GM23338 (cell line): ENCODE measurements around the gene VWDE. TPM values are rescaled to one million over a fixed set of nuclear protein-coding genes. Genes with fewer than 3 reads are reported as not detected.

Source experiments
- ATAC-seq: fragments of 200-7000 bp; cut with Tn5 transposase; 3 replicates; pipeline ENCODE4 v1.9.1; 2020
- DNase-seq: peaks from one replicate; pipeline ENCODE4 v3.0.0-alpha.2; 2015; ENCODE audit warnings: low spot score
- H2AFZ ChIP-seq: fragments of 200-600 bp; sonication (generic); 2 replicates; pipeline ENCODE4 v1.8.0; 2016; ENCODE audit warnings: antibody characterized with exemption, mild to moderate bottlenecking, moderate library complexity
- H3F3A ChIP-seq: fragments of 200-600 bp; sonication (generic); replicated peaks from 2 replicates; pipeline ENCODE4 v1.8.0; 2017; ENCODE audit warnings: antibody characterized with exemption, mixed run types, low read depth
- H3K27ac ChIP-seq: fragments of 200-600 bp; sonication (generic); 2 replicates; pipeline ENCODE4 v1.6.1; 2016; ENCODE audit warnings: low read depth
- H3K27me3 ChIP-seq: fragments of 200-600 bp; sonication (generic); 2 replicates; pipeline ENCODE4 v1.8.0; 2016; ENCODE audit warnings: mild to moderate bottlenecking, mixed run types, moderate library complexity; ENCODE audit not compliant: insufficient read depth
- H3K36me3 ChIP-seq: fragments of 200-600 bp; sonication (generic); 2 replicates; pipeline ENCODE4 v1.8.0; 2016; ENCODE audit warnings: mild to moderate bottlenecking; ENCODE audit not compliant: insufficient read depth
- H3K4me1 ChIP-seq: fragments of 200-600 bp; sonication (generic); 2 replicates; pipeline ENCODE4 v1.8.0; 2016; ENCODE audit warnings: mild to moderate bottlenecking, moderate library complexity; ENCODE audit not compliant: insufficient read depth
- H3K4me2 ChIP-seq: fragments of 200-600 bp; sonication (generic); 2 replicates; pipeline ENCODE4 v1.7.1; 2017; ENCODE audit warnings: mixed run types
- H3K4me3 ChIP-seq: fragments of 200-600 bp; sonication (generic); 2 replicates; pipeline ENCODE4 v1.6.1; 2016; ENCODE audit warnings: mixed run types
- H3K79me2 ChIP-seq: fragments of 200-600 bp; sonication (generic); replicated peaks from 2 replicates; pipeline ENCODE4 v1.8.0; 2017; ENCODE audit warnings: mild to moderate bottlenecking; ENCODE audit not compliant: insufficient read depth
- H3K9me2 ChIP-seq: fragments of 200-600 bp; sonication (generic); 2 replicates; pipeline ENCODE4 v1.8.0; 2017; ENCODE audit not compliant: insufficient read depth
- H4K20me1 ChIP-seq: fragments of 200-600 bp; sonication (generic); replicated peaks from 2 replicates; pipeline ENCODE4 v1.8.0; 2017; ENCODE audit warnings: mild to moderate bottlenecking; ENCODE audit not compliant: insufficient read depth
- H3K27ac Mint-ChIP-seq: 2 replicates; pipeline ENCODE4 v1.8.0; 2020; ENCODE audit warnings: inconsistent platforms, mild to moderate bottlenecking, moderate library complexity, mixed read lengths
- H3K27me3 Mint-ChIP-seq: 3 replicates; pipeline ENCODE4 v1.8.0; 2022; ENCODE audit warnings: low read depth, mild to moderate bottlenecking, moderate library complexity, mixed read lengths, inconsistent platforms; ENCODE audit not compliant: insufficient read depth, poor library complexity
- H3K36me3 Mint-ChIP-seq: 3 replicates; pipeline ENCODE4 v1.8.0; 2021; ENCODE audit warnings: low read depth, mild to moderate bottlenecking, inconsistent platforms, moderate library complexity, mixed read lengths
- H3K4me1 Mint-ChIP-seq: 3 replicates; pipeline ENCODE4 v1.8.0; 2020; ENCODE audit warnings: mild to moderate bottlenecking, inconsistent platforms, mixed read lengths
- H3K4me3 Mint-ChIP-seq: 3 replicates; pipeline ENCODE4 v1.8.0; 2021; ENCODE audit warnings: moderate library complexity, mild to moderate bottlenecking, inconsistent platforms, mixed read lengths
- H3K9me3 Mint-ChIP-seq: 3 replicates; pipeline ENCODE4 v1.8.0; 2020; ENCODE audit warnings: moderate library complexity, mild to moderate bottlenecking, inconsistent platforms, mixed read lengths
- CREB1 ChIP-seq: fragments of 250-450 bp; sonication (Bioruptor Pico); IDR thresholded peaks from 2 replicates; pipeline ENCODE4 v1.5.0; 2020; ENCODE audit warnings: low read depth, mild to moderate bottlenecking, moderate library complexity
- EZH2 ChIP-seq: fragments of 200-600 bp; sonication (generic); IDR thresholded peaks from one replicate; pipeline ENCODE4 v1.8.0; 2017; ENCODE audit warnings: antibody characterized with exemption, mild to moderate bottlenecking, low read depth; ENCODE audit not compliant: unreplicated experiment
- EZH2phosphoT487 ChIP-seq: fragments of 200-600 bp; sonication (generic); IDR thresholded peaks from one replicate; pipeline ENCODE4 v1.8.1; 2018; ENCODE audit warnings: antibody characterized with exemption; ENCODE audit not compliant: unreplicated experiment
- JUNB ChIP-seq: IDR thresholded peaks from one replicate; pipeline ENCODE4 v1.6.1; 2016; ENCODE audit warnings: antibody characterized with exemption; ENCODE audit not compliant: unreplicated experiment
- NANOG ChIP-seq: IDR thresholded peaks from 2 replicates; pipeline ENCODE4 v1.6.1; 2016; ENCODE audit warnings: antibody characterized with exemption, borderline replicate concordance
- STAT1 ChIP-seq: IDR thresholded peaks from one replicate; pipeline ENCODE4 v1.6.1; 2016; ENCODE audit warnings: antibody characterized with exemption; ENCODE audit not compliant: unreplicated experiment
- ZNF114 ChIP-seq: fragments of 250-450 bp; sonication (Bioruptor Pico); IDR thresholded peaks from 2 replicates; pipeline ENCODE4 v1.5.0; 2020; ENCODE audit warnings: mild to moderate bottlenecking, moderate library complexity
- ZNF331 ChIP-seq: fragments of 250-450 bp; sonication (Bioruptor Pico); IDR thresholded peaks from 2 replicates; pipeline ENCODE4 v1.5.0; 2020; ENCODE audit warnings: low read depth, mild to moderate bottlenecking, moderate library complexity
- polyA plus RNA-seq: library from polyadenylated mRNA; unstranded; fragments of >200 nt; fragmentation: Nextera tagmentation; extraction: Ambion mirVana; gene quantifications from 2 replicates; pipeline ENCODE4 v1.2.1, GENCODE V29; 2016
- total RNA-seq: library from RNA; depleted of rRNA; stranded (reverse); fragments of >200 nt; shearing (Covaris generic); gene quantifications from 2 replicates; pipeline ENCODE4 v1.2.3, GENCODE V29; 2014
- TF ChIP-seq, protein P1 (sequence below): fragments of 250-450 bp; sonication (Bioruptor Pico); IDR thresholded peaks from 2 replicates; pipeline ENCODE4 v1.5.0; 2020; ENCODE audit warnings: mild to moderate bottlenecking, moderate library complexity
- TF ChIP-seq, protein P2 (sequence below): IDR thresholded peaks from one replicate; pipeline ENCODE4 v1.6.1; 2018; ENCODE audit warnings: antibody characterized with exemption; ENCODE audit not compliant: unreplicated experiment
- TF ChIP-seq, protein P3 (sequence below): IDR thresholded peaks from 2 replicates; pipeline ENCODE4 v1.6.1; 2016; ENCODE audit warnings: antibody characterized with exemption

The VWDE gene
- total and polyA plus RNA-seq, 2 experiments from 2014 or later = 24.6 to 45.5 TPM

DNA sequence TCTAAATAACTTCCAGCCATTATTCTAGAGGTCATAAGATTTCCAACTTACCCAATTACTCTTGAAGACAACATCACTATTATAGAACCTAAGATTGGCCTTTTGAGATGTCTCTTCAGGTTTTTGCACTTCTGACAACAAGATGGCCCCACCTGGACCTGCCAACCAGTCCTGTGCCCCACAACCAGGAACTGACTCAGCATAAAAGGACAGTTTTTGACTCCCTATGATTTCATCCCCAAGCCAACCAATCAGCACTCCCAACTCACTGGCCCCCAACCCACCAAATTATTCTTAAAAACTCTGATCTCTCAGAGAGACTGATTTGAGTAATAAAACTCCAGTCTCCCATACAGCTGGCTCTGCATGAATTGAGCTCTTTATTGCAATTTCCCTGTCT lies 98.2 kb downstream of the VWDE start (continued):
- TF ChIP-seq, protein P1, sequence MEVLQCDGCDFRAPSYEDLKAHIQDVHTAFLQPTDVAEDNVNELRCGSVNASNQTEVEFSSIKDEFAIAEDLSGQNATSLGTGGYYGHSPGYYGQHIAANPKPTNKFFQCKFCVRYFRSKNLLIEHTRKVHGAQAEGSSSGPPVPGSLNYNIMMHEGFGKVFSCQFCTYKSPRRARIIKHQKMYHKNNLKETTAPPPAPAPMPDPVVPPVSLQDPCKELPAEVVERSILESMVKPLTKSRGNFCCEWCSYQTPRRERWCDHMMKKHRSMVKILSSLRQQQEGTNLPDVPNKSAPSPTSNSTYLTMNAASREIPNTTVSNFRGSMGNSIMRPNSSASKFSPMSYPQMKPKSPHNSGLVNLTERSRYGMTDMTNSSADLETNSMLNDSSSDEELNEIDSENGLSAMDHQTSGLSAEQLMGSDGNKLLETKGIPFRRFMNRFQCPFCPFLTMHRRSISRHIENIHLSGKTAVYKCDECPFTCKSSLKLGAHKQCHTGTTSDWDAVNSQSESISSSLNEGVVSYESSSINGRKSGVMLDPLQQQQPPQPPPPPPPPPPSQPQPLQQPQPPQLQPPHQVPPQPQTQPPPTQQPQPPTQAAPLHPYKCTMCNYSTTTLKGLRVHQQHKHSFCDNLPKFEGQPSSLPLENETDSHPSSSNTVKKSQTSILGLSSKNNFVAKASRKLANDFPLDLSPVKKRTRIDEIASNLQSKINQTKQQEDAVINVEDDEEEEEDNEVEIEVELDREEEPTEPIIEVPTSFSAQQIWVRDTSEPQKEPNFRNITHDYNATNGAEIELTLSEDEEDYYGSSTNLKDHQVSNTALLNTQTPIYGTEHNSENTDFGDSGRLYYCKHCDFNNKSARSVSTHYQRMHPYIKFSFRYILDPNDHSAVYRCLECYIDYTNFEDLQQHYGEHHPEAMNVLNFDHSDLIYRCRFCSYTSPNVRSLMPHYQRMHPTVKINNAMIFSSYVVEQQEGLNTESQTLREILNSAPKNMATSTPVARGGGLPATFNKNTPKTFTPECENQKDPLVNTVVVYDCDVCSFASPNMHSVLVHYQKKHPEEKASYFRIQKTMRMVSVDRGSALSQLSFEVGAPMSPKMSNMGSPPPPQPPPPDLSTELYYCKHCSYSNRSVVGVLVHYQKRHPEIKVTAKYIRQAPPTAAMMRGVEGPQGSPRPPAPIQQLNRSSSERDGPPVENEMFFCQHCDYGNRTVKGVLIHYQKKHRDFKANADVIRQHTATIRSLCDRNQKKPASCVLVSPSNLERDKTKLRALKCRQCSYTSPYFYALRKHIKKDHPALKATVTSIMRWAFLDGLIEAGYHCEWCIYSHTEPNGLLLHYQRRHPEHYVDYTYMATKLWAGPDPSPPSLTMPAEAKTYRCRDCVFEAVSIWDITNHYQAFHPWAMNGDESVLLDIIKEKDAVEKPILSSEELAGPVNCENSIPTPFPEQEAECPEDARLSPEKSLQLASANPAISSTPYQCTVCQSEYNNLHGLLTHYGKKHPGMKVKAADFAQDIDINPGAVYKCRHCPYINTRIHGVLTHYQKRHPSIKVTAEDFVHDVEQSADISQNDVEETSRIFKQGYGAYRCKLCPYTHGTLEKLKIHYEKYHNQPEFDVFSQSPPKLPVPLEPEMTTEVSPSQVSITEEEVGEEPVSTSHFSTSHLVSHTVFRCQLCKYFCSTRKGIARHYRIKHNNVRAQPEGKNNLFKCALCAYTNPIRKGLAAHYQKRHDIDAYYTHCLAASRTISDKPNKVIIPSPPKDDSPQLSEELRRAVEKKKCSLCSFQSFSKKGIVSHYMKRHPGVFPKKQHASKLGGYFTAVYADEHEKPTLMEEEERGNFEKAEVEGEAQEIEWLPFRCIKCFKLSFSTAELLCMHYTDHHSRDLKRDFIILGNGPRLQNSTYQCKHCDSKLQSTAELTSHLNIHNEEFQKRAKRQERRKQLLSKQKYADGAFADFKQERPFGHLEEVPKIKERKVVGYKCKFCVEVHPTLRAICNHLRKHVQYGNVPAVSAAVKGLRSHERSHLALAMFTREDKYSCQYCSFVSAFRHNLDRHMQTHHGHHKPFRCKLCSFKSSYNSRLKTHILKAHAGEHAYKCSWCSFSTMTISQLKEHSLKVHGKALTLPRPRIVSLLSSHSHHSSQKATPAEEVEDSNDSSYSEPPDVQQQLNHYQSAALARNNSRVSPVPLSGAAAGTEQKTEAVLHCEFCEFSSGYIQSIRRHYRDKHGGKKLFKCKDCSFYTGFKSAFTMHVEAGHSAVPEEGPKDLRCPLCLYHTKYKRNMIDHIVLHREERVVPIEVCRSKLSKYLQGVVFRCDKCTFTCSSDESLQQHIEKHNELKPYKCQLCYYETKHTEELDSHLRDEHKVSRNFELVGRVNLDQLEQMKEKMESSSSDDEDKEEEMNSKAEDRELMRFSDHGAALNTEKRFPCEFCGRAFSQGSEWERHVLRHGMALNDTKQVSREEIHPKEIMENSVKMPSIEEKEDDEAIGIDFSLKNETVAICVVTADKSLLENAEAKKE (CRISPR knock-in tag) = no peak

DNA sequence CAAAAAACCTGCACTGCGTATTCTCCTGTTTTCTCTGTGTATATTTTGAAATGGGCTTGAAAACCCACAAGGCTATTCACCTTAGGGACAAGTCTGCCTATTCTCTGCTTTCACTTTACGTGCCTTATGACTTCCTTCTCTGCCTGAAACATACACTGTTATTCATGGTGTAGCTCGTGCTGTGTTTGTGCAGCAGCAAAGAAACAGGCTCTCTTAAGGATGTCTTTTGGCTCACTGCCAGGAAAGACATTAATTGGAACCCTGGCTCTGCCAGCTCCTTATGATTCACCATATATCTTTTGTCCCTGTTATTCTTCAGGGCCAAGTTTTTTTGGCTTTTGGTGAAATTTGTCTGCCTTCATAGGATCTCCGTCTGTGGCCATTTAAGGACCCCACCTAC lies 100.2 kb downstream of the VWDE start:
- H3K79me2 ChIP-seq = no peaks in the 10 kb centered on the region
- no peak for TF ChIP-seq NANOG
- no peak for TF ChIP-seq JUNB
- TF ChIP-seq ZNF331 (CRISPR knock-in tag) = no peak
- TF ChIP-seq EZH2phosphoT487 = no peak
- TF ChIP-seq CREB1 (CRISPR knock-in tag) = no peak
- no peak for TF ChIP-seq STAT1
- TF ChIP-seq EZH2 = no peak
- TF ChIP-seq, protein P2, sequence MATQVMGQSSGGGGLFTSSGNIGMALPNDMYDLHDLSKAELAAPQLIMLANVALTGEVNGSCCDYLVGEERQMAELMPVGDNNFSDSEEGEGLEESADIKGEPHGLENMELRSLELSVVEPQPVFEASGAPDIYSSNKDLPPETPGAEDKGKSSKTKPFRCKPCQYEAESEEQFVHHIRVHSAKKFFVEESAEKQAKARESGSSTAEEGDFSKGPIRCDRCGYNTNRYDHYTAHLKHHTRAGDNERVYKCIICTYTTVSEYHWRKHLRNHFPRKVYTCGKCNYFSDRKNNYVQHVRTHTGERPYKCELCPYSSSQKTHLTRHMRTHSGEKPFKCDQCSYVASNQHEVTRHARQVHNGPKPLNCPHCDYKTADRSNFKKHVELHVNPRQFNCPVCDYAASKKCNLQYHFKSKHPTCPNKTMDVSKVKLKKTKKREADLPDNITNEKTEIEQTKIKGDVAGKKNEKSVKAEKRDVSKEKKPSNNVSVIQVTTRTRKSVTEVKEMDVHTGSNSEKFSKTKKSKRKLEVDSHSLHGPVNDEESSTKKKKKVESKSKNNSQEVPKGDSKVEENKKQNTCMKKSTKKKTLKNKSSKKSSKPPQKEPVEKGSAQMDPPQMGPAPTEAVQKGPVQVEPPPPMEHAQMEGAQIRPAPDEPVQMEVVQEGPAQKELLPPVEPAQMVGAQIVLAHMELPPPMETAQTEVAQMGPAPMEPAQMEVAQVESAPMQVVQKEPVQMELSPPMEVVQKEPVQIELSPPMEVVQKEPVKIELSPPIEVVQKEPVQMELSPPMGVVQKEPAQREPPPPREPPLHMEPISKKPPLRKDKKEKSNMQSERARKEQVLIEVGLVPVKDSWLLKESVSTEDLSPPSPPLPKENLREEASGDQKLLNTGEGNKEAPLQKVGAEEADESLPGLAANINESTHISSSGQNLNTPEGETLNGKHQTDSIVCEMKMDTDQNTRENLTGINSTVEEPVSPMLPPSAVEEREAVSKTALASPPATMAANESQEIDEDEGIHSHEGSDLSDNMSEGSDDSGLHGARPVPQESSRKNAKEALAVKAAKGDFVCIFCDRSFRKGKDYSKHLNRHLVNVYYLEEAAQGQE = no peak
- TF ChIP-seq ZNF114 (CRISPR knock-in tag) = no peak
- TF ChIP-seq, protein P3, sequence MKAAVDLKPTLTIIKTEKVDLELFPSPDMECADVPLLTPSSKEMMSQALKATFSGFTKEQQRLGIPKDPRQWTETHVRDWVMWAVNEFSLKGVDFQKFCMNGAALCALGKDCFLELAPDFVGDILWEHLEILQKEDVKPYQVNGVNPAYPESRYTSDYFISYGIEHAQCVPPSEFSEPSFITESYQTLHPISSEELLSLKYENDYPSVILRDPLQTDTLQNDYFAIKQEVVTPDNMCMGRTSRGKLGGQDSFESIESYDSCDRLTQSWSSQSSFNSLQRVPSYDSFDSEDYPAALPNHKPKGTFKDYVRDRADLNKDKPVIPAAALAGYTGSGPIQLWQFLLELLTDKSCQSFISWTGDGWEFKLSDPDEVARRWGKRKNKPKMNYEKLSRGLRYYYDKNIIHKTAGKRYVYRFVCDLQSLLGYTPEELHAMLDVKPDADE = no peak

More for the DNA sequence above, 100.2 kb downstream of the VWDE start:
- Histone ChIP-seq H3K36me3 (no peaks in the 10 kb centered on the region), H4K20me1 (no peaks in the 10 kb centered on the region), H3K4me2 (no peak overlapping the region), H3K27ac (no peak overlapping the region), H3K4me1 (peaks cover 4% of the 10 kb centered on the region; the same call in 1 of the 2 replicates), H3K4me3 (no peak overlapping the region), H3K27me3 (no peaks in the 10 kb centered on the region), H3K9me2 (peaks cover 4% of the 10 kb centered on the region), H3F3A (no peaks in the 10 kb centered on the region), H2AFZ (no peak overlapping the region)
- peaks cover 13% of the 10 kb centered on the region; the same call in 2 of the 3 replicates for H3K9me3 Mint-ChIP-seq
- peaks cover 28% of the 10 kb centered on the region for H3K36me3 Mint-ChIP-seq
- H3K27ac Mint-ChIP-seq = no peak overlapping the region
- peaks cover 4% of the 10 kb centered on the region for H3K4me1 Mint-ChIP-seq
- ATAC-seq (no peak), DNase-seq (no peak)
- H3K27me3 Mint-ChIP-seq = peaks cover 1% of the 10 kb centered on the region
- no peak overlapping the region for H3K4me3 Mint-ChIP-seq
